Lower lobe of right lung (tissue), 2 donors: Measurements from ENCODE around the gene TOM1L2. TPM values are rescaled to one million over a fixed set of nuclear protein-coding genes. Genes with fewer than 3 reads are reported as not detected.

Source experiments
- ATAC-seq, 2 donors: fragments of 200-7000 bp; cut with Tn5 transposase; one replicate each; pipeline ENCODE4 v1.9.1; 2020 to 2022; ENCODE audit warnings: mild to moderate bottlenecking in 2 of 2, moderate library complexity in 2 of 2
- DNase-seq: peaks from one replicate; pipeline ENCODE4 v3.0.0-alpha.2; 2020
- H3K27ac ChIP-seq: fragments of 200-600 bp; one replicate; pipeline ENCODE4 v1.8.0; 2022
- H3K27me3 ChIP-seq: fragments of 200-600 bp; one replicate; pipeline ENCODE4 v1.8.0; 2022; ENCODE audit warnings: low read depth
- H3K36me3 ChIP-seq: fragments of 200-600 bp; one replicate; pipeline ENCODE4 v1.8.0; 2022; ENCODE audit warnings: mild to moderate bottlenecking
- H3K4me1 ChIP-seq: fragments of 200-600 bp; one replicate; pipeline ENCODE4 v1.8.0; 2022
- H3K4me3 ChIP-seq: fragments of 200-600 bp; one replicate; pipeline ENCODE4 v1.8.0; 2022; ENCODE audit warnings: mild to moderate bottlenecking
- H3K9me3 ChIP-seq: fragments of 200-600 bp; one replicate; pipeline ENCODE4 v1.8.0; 2022
- intact Hi-C: fragments of 100-400 bp; cut with DNase I; formaldehyde crosslinking; loops from one replicate; pipeline ENCODE4 v1.11.0; 2022
- total RNA-seq: library from RNA; stranded (reverse); fragmentation: NEBNext Ultra II Directional; extraction: Animal tissue kit (Norgen Biotek cat#: 25700); gene quantifications from one replicate; pipeline ENCODE4 v1.2.1, GENCODE V29; 2021
- TF ChIP-seq, protein P1 (sequence below): fragments of 200-600 bp; IDR thresholded peaks from one replicate; pipeline ENCODE4 v1.8.0; 2022; ENCODE audit warnings: antibody characterized with exemption, mild to moderate bottlenecking
- donor health status: DM: no; HTN: yes; CAD: no; lungs with severe emphysema.

Gene TOM1L2
- total RNA-seq, 1 donor from 2014 or later = 63.4 TPM

DNA sequence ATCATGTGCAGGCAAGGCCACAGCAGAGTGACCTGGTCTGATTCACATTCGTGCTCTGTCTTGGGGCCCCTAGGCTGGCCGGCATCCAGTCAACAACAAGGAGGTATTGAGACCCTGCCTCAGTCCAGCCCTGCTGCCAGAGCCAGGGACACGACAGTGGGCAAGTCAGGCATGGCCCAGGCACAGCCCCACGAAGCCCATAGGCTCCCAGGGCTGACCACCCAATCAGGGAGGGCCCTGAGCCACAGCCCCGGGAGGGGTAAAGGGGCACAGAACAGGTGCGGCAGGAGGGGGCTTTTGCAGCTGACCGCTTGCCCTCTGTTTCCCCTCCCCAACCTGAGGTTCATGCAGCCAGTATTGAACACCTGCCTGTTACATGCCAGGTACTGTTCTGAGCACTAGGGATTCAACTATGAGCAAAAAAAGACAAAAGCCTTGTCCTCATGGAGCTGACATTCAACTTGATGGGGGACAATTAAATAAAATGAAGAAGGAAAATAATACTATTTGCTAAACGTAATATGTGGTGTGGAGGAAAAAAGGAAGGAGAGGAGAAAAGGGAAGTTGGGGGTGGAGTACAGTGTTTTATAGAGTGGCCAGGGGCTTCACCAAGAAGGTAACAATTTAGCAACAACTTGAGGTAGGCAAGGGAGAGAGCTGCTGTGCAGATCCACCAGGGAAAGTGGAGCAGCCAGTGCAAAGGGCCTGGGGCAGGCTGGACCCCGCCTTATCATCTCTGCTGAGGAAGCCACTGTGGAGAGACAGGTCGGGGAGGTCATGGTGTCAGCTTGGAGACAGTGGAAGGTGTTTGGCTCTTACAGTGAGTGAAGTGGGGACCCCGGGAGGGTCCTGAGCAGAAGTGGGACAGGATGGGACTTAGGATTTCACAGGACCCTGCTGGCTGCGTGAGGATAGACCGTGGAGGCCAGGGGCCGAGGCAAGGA lies 6.6 kb upstream of the TOM1L2 start:
- DNase-seq = no peak
- no peak for ATAC-seq
- Histone ChIP-seq H3K36me3 (no peaks in the 10 kb centered on the region), H3K4me3 (no peak overlapping the region), H3K27ac (no peak overlapping the region), H3K9me3 (no peaks in the 10 kb centered on the region), H3K4me1 (no peaks in the 10 kb centered on the region), H3K27me3 (no peaks in the 10 kb centered on the region)
- TF ChIP-seq, protein P1, sequence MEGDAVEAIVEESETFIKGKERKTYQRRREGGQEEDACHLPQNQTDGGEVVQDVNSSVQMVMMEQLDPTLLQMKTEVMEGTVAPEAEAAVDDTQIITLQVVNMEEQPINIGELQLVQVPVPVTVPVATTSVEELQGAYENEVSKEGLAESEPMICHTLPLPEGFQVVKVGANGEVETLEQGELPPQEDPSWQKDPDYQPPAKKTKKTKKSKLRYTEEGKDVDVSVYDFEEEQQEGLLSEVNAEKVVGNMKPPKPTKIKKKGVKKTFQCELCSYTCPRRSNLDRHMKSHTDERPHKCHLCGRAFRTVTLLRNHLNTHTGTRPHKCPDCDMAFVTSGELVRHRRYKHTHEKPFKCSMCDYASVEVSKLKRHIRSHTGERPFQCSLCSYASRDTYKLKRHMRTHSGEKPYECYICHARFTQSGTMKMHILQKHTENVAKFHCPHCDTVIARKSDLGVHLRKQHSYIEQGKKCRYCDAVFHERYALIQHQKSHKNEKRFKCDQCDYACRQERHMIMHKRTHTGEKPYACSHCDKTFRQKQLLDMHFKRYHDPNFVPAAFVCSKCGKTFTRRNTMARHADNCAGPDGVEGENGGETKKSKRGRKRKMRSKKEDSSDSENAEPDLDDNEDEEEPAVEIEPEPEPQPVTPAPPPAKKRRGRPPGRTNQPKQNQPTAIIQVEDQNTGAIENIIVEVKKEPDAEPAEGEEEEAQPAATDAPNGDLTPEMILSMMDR = no peak
- intact Hi-C loops = no loop called here

DNA sequence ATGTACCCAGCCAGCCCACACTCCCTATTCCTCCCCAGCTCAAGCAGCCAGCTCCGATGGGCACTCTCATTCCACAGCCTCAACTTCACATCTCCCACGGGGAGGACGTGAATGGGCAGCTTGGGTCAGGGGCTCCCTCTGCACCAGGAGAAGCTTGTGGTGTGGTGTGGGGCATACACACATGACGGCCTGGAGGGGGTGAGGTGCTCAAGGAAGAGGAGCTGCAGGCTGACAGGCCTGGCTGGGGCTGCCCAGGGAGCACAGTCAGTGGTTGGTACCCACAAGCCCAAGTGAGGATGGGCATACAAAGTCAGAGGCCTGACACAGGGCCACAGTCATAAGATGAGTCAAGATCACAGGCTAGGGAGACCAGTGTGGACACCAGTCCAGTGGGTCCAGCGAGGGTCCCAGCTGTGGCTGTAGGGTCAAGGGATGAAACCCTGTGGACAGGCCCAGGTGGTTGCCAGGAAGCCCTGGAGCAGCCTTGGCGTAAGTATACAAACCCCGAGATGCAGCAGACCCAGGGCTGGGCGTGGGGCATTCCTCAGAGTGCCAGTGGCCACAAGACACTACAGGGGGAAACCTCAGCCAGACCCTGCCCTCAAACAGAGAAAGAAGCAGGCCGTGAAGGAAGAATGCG lies 4.9 kb upstream of the TOM1L2 start:
- no peaks in the 10 kb centered on the region for H3K36me3 ChIP-seq
- H3K27me3 ChIP-seq = no peaks in the 10 kb centered on the region
- TF ChIP-seq, protein P1 = no peak
- H3K4me1 ChIP-seq = peaks cover 8% of the 10 kb centered on the region
- DNase-seq (no peak), ATAC-seq (no peak)
- no peak overlapping the region for H3K27ac ChIP-seq
- intact Hi-C loops = no loop called here
- no peaks in the 10 kb centered on the region for H3K9me3 ChIP-seq
- H3K4me3 ChIP-seq = no peak overlapping the region

DNA sequence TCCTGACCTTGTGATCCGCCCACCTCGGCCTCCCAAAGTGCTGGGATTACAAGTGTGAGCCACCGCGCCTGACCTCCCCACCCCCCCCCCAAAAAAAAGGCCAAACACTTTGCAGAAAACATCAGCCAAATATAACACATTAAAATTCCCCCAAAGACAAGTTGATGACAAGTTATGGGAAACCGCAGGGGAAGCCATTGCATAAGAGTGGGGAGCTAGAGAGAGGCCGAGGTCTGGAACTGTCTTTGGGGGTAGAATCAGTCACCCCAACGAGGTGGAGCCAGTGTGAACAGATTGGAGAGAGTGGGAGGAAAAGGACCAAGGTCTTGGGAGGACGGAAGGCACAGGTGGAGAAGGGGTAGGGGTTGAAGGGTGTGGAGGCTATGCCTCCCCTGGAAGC lies 3.2 kb upstream of the TOM1L2 start:
- Histone ChIP-seq H3K27ac (no peak overlapping the region), H3K27me3 (no peaks in the 10 kb centered on the region), H3K36me3 (no peaks in the 10 kb centered on the region), H3K9me3 (no peaks in the 10 kb centered on the region), H3K4me3 (no peak overlapping the region), H3K4me1 (peaks cover 20% of the 10 kb centered on the region)
- DNase-seq (no peak), ATAC-seq (no peak)
- intact Hi-C loops = no loop called here
- TF ChIP-seq, protein P1 = no peak

DNA sequence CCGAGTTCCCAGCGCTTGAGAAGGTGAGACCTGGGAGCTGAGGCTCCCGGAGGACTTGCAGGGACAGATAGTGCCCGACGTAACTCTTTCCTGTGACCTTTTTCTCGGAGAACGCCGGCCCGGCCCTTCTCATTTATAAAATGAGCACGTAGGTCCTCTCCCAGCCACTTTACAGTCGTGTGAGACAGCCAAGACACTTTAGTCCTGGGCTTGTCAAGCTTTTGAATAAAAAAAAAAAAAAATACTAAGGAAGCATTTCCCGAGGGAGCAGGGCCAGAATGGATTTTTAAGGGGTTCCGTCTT lies 703 bp upstream of the TOM1L2 start:
- no peaks in the 10 kb centered on the region for H3K27me3 ChIP-seq
- no peaks in the 10 kb centered on the region for H3K9me3 ChIP-seq
- peak overlapping the region; percentile 77 for H3K27ac ChIP-seq
- peak overlapping the region; percentile 87 for H3K4me3 ChIP-seq
- no peak for DNase-seq
- peaks cover 23% of the 10 kb centered on the region for H3K4me1 ChIP-seq
- ATAC-seq = no peak
- H3K36me3 ChIP-seq = no peaks in the 10 kb centered on the region
- TF ChIP-seq, protein P1 = no peak
- intact Hi-C loops = no loop called here

DNA sequence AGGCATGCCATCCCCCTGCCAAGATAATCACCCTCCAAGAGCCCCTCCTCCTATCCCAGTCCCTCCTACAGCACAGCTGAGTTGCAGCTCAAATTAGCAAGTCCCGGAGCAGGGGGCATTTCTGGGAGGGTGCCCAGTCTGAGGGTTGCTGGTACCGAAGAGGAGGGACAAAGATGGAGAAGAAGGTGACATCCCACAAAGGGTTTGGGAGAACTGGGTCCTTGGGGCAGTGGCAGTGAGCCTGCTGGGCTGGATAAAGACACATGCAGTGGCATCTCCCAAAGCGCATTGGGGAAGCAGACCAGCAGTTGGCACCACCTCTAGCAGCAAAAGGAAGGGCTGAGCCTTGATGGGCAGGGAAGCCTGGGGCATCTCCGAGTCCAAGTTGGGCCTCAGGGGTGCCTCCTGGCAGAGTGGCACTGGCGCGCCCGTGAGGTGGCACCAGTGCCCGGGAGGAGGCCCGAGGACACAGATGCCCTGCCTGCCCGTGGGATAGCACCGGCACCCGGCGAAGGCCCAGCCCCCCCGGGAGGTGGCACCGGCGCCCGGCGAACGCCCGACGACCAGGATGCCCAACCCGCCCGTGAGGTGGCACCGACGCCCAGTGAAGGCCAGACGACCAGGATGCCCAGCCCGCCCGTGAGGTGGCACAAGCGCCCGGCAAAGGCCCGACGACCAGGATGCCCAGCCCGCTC lies 622 bp downstream of the TOM1L2 start:
- Histone ChIP-seq H3K27me3 (no peaks in the 10 kb centered on the region), H3K9me3 (no peaks in the 10 kb centered on the region), H3K4me1 (peaks cover 30% of the 10 kb centered on the region), H3K4me3 (peak overlapping the region; percentile 87), H3K36me3 (no peaks in the 10 kb centered on the region), H3K27ac (peak overlapping the region; percentile 92)
- ATAC-seq = peak; percentile 13 to 24
- peak; percentile 77 for DNase-seq
- intact Hi-C loops = no loop called here
- TF ChIP-seq, protein P1 = no peak
